GM21619 (cell line): Measurements from ENCODE around the gene SPACA1.

Source experiments
- ATAC-seq: cut with Tn5 transposase; IDR thresholded peaks from one replicate; pipeline ENCODE4 v1.9.1; 2021; ENCODE audit not compliant: unreplicated experiment

SPACA1 gene

GRCh38 chr6:88089708-88090107 lies 42.1 kb downstream of the SPACA1 start:
- ATAC-seq = no peak

- no peak for ATAC-seq
Measured at GRCh38 chr6:88105741-88106340, 58.2 kb downstream of the SPACA1 start.

DNA sequence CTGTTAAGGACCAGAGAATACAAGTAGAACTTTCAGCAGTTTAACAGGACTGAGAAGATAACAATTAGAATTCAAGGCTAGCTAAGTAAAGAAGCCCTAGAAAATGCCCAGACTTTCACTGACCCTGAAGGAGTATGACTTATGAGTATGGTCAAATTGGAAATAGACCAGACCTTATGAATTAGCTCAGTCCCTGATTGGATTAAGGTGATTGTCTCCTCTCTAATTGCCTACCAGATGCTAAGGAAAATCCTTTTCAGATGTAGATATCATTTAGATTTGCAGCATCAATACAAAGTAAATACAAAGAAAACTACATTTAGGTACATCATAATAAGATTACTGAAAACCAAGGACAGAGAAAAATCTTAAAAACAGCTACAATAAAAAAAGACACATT lies 59.6 kb downstream of the SPACA1 start:
- no peak for ATAC-seq

DNA sequence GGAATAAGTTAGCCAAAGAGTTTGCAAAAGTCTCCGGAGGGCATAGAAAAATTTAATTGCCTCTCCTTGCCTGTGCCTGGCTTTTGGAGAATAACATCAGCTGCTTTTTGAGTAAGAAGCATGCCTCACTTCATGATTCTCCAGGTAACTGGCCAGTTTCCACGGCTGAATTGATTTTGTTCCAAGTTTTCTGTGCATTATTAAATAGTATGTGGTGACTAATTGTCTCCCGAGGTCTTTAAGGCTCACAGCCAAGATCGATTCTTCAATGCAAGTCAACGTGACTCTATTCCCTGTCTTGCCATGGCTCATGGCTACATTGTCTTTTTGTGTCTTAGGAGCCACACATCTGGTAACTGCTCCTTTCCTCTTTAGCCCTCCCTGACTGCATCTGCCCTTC lies 64.3 kb downstream of the SPACA1 start:
- no peak for ATAC-seq

DNA sequence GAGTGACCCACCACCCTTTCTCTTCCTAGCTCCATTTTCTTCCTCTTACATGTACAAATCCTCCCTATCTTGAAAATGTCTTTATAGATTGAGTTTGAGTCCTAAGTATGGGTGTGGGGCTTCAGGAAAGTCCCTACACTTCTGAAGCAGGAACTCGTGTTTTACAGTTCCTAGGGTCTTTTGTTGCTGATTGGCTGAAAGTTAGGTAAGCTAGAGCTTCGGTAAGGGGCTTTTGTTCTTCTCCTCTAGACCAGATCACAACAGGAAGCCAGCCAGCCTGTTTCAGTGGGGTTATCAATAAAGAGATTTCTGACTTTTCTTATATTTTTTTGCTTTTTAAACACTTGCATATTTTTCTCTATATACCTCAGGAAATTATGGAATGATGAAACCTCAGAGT lies 67.2 kb downstream of the SPACA1 start:
- no peak for ATAC-seq

DNA sequence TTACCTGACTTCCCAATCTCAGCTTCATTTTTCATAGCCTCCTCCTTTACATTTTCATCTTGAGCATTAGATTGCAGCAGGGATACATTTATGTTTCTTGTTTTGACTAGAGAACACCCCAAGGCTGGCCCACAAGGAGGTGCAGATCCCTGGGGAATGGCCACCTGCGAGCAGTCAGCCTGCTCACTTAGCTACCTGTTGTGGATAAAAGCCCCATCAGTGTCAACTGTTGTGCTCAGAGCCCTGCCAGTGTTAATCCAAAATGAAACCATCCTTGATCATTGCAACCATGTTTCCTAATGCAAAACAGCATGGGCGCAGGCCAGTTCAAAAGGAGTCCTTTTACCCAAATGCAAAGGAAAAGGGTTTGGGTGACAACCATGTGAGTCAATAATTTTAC lies 67.7 kb downstream of the SPACA1 start:
- ATAC-seq = no peak

DNA sequence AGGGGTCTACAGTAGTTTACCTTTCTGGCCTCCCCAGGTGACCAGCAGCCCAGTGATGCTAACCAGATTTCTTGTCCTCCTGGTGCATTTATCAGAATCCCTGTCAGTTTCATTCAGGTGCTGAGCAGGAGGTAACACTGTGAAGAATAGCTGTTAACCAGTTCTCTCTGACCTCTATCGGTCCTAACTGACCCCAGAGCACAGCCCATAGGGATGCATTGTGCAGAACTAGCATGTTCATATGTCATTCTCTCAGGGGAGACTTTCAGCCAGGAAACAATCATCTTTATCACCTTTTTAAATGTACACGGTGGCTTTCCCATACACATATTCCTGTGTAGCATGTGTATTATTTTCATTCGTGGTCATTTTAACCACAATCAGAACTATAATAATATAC lies 68.6 kb downstream of the SPACA1 start:
- ATAC-seq = no peak
